ENCODE results near the gene KAZALD1. TPM values are rescaled to one million over a fixed set of nuclear protein-coding genes. Genes with fewer than 3 reads are reported as not detected.

The KAZALD1 gene
- total and polyA plus RNA-seq, 10 donors: 11.6 to 67.3 (median 31.0) TPM

DNA sequence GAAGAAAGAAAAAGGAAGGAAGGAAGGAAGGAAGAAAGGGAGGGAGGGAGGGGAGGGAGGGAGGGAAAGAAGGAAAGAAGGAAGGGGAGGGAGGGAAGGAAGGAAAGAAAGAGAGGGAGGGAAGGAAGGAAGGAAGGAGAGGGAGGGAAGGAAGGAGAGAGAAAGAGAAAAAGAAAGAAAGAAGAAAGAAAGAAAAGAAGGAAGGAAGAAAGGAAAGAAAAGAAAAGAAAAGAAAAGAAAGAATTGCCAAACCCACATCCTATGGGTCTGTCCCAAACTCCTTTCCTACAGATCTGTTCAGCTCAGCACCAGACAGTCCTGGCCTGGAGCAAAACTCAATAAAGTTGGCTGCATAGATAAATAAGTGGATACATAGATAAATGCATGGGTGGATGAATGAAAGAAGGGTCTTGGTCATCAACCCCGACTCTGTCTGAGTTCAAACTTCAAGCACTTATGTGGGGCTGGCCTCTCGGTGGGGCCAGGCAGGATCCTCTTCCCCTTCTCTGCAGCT lies 52.2 kb downstream of the KAZALD1 start:
- intact Hi-C loops (cut with DNase I; ENCODE audit: low total_unique reads): no loop called here
- peaks cover 0 to 83% (median 8%) of the 10 kb centered on the region in 7 donors for H3K27me3 ChIP-seq (replicated peaks in 1 of 7)
- H3K4me1 ChIP-seq: peaks cover 0 to 21% (median 6%) of the 10 kb centered on the region in 6 donors
- WGBS, 5 donors: 36 to 50% (median 46%) methylated on average over 2 of the region's 2 CpGs
- H3K9me3 ChIP-seq: no peaks in the 10 kb centered on the region
- H3K27ac ChIP-seq: no peak overlapping the region
- H3K36me3 ChIP-seq: no peaks in the 10 kb centered on the region
- no peak for DNase-seq
- H3K4me3 ChIP-seq: no peak overlapping the region
- no peak for TF ChIP-seq POLR2AphosphoS5 (IDR thresholded peaks at IDR 0.05)

DNA sequence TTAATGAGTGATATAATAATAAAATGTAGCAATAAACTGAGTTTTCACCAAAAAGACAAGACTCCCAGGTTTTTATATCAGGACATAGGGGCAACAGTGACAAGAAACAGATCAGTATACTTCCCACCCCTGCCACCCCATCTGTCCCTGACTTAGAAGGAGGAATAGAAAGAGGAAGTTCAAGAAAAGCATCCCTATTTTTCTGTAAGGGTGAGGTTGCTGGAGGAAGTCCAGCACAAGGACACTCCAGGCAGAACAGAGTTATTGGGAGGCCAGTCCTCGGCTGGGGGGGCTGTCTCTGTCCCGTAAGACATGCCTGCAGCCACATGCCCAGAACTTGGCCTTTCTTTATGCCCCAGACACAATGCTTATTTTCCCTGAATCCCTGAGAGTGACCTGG lies 52.9 kb downstream of the KAZALD1 start:
- Histone ChIP-seq H3K36me3 (no peaks in the 10 kb centered on the region), H3K4me1 (peaks cover 0 to 21% (median 6%) of the 10 kb centered on the region in 6 donors), H3K27ac (no peak overlapping the region), H3K9me3 (no peaks in the 10 kb centered on the region), H3K27me3 (replicated peaks in 1 of 7) (peaks cover 0 to 85% (median 8%) of the 10 kb centered on the region in 7 donors), H3K4me3 (no peak overlapping the region)
- TF ChIP-seq, protein P1, sequence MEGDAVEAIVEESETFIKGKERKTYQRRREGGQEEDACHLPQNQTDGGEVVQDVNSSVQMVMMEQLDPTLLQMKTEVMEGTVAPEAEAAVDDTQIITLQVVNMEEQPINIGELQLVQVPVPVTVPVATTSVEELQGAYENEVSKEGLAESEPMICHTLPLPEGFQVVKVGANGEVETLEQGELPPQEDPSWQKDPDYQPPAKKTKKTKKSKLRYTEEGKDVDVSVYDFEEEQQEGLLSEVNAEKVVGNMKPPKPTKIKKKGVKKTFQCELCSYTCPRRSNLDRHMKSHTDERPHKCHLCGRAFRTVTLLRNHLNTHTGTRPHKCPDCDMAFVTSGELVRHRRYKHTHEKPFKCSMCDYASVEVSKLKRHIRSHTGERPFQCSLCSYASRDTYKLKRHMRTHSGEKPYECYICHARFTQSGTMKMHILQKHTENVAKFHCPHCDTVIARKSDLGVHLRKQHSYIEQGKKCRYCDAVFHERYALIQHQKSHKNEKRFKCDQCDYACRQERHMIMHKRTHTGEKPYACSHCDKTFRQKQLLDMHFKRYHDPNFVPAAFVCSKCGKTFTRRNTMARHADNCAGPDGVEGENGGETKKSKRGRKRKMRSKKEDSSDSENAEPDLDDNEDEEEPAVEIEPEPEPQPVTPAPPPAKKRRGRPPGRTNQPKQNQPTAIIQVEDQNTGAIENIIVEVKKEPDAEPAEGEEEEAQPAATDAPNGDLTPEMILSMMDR (IDR thresholded peaks at IDR 0.05 in 8 of 11, conservative IDR thresholded peaks at IDR 0.05 in 3 of 11): no peak
- no peak for TF ChIP-seq POLR2AphosphoS5 (IDR thresholded peaks at IDR 0.05)
- TF ChIP-seq POLR2A (IDR thresholded peaks at IDR 0.05): no peak
- DNase-seq: peak; percentile 37
- intact Hi-C loops (cut with DNase I; ENCODE audit: low total_unique reads): no loop called here
- WGBS, 5 donors: 8 to 15% (median 8%) methylated on average over 2 of the region's 2 CpGs

Other genes starting within 250 kb of the KAZALD1 start
- gene SLF2, start 149.0 kb upstream of the KAZALD1 start, total RNA-seq: 10 to 100 TPM; 33.5 to 90.9 (median 66.5) TPM
- gene SLF2, start 149.0 kb upstream of the KAZALD1 start, polyA plus RNA-seq: 10 to 100 TPM; 11.5 to 16.9 (median 14.5) TPM
- 1 to 10 TPM in 5 of 7 donors, under 1 TPM in 2; 0.46 to 2.8 (median 1.1) TPM for gene SEMA4G, start 92.5 kb upstream of the KAZALD1 start, total RNA-seq
- gene SEMA4G, start 92.5 kb upstream of the KAZALD1 start, polyA plus RNA-seq: under 1 TPM; 0.52 to 0.83 (median 0.74) TPM
- 10 to 100 TPM; 38.3 to 55.9 (median 48.4) TPM for gene MRPL43, start 74.5 kb upstream of the KAZALD1 start, total RNA-seq
- gene MRPL43, start 74.5 kb upstream of the KAZALD1 start, polyA plus RNA-seq: 10 to 100 TPM; 70.4 to 92.4 (median 79.1) TPM
- 1 to 10 TPM; 5.6 to 9.4 (median 8.5) TPM for gene TWNK, start 74.4 kb upstream of the KAZALD1 start, total RNA-seq
- 1 to 10 TPM; 7.4 to 9.9 (median 7.9) TPM for gene TWNK, start 74.4 kb upstream of the KAZALD1 start, polyA plus RNA-seq
- 10 to 100 TPM; 40.9 to 76.6 (median 56.9) TPM for gene LZTS2, start 62.2 kb upstream of the KAZALD1 start, total RNA-seq
- 10 to 100 TPM; 21.8 to 55.3 (median 25.9) TPM for gene LZTS2, start 62.2 kb upstream of the KAZALD1 start, polyA plus RNA-seq
- 1 to 10 TPM in 5 of 7 donors, under 1 TPM in 2; 0.42 to 2.3 (median 1.6) TPM for gene PDZD7, start 30.9 kb upstream of the KAZALD1 start, total RNA-seq
- gene PDZD7, start 30.9 kb upstream of the KAZALD1 start, polyA plus RNA-seq: under 1 TPM; 0.17 to 0.77 (median 0.30) TPM
- gene SFXN3, start 30.8 kb upstream of the KAZALD1 start, total RNA-seq: 10 to 100 TPM; 35.6 to 70.0 (median 44.3) TPM
- 10 to 100 TPM in 2 of 3 donors, 1 to 10 TPM in 1; 7.9 to 16.6 (median 10.8) TPM for gene SFXN3, start 30.8 kb upstream of the KAZALD1 start, polyA plus RNA-seq
- gene TLX1, start 69.3 kb downstream of the KAZALD1 start, total RNA-seq: 10 to 100 TPM; 21.0 to 91.5 (median 35.0) TPM
- gene TLX1, start 69.3 kb downstream of the KAZALD1 start, polyA plus RNA-seq: 10 to 100 TPM in 1 of 3 donors, 1 to 10 TPM in 2; 5.7 to 11.7 (median 7.5) TPM
- gene LBX1, start 167.5 kb downstream of the KAZALD1 start, total RNA-seq: not detected
- not detected for gene LBX1, start 167.5 kb downstream of the KAZALD1 start, polyA plus RNA-seq

Measured in spleen (tissue), 11 donors.